ENCODE data around the gene CNOT1.

- no peak for TF ChIP-seq CTCF (conservative IDR thresholded peaks at IDR 0.05; ENCODE audit: low read length)
- TF ChIP-seq EZH2phosphoT487 (IDR thresholded peaks at IDR 0.05; ENCODE audit: borderline replicate concordance): no peak
Measured at GRCh38 chr16:58498341-58499091, 131.1 kb downstream of the CNOT1 start.

Data from Loucy (cell line).